Inflammatory macrophage treated with lipopolysaccharide for 4 hours (primary cell): Measurements from ENCODE around the gene TMEM106C.
A peak's percentile ranks its signal among the peaks of the same experiment; 100 is the strongest.

Experiments
- DNase-seq: peaks from one replicate; pipeline ENCODE4 v3.0.0-alpha.2; 2020

TMEM106C gene

GRCh38 chr12:48000878-48001504, 37.6 kb downstream of the TMEM106C start:
- DNase-seq, result peak; percentile 11

GRCh38 chr12:48001505-48002413, 38.4 kb downstream of the TMEM106C start:
- DNase-seq, result no peak

DNA sequence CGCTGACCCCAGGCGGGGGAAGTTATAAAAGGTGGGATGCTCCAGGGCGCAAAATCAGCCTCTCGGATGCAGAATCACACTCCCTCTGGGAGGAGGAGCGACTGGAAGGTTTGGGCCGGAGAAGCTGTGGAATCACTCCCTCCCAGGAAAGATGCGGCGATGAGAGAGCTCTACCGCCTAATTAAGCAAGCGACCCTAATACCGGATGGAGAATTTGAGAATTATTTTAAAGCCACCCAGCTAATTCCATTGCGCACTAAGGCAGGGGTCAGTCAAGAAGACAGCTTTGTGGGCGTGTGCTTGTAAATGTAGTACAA, 39.0 kb downstream of the TMEM106C start:
- DNase-seq, result no peak

GRCh38 chr12:48002773-48003218, 39.4 kb downstream of the TMEM106C start:
- no peak for DNase-seq

DNA sequence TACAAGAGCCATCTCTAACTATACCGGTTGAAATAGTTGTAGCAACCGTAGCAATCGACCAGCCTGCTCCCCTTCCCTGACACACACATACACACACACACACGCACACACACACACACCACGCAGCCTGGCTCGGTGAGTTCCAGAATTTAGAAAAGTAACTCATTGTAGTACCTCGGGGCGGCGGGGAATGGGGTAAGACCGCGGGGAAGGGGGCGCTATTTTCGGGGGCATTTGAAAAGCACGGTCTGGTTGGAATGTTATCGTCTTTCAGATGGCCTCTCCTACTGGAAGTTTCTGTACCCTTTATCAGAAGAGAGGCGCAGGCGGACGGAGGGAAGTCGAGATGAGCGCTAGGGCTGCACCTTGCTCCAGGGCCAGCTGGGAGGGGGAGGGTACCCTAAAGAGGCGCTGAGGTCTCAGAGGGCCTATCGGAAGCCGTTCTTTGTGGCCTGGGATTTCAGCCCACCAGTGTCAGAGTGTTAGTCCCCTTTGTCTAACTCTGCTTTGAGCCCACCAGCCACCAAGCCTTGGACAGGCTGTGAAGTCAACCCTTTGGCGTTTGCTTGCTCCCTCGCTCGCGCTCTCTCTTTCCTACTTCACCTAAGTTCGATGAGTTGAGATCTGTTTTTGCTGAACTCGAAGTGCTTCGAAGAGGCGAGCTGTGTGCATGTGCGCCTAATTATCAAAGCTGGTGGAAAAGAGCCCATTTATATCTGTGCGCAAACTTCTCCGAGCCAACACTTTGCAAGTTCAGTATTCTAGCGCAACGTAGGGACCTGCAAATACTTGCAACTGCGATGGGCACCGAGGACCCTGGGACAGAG, 40.0 kb downstream of the TMEM106C start:
- DNase-seq, result no peak

DNA sequence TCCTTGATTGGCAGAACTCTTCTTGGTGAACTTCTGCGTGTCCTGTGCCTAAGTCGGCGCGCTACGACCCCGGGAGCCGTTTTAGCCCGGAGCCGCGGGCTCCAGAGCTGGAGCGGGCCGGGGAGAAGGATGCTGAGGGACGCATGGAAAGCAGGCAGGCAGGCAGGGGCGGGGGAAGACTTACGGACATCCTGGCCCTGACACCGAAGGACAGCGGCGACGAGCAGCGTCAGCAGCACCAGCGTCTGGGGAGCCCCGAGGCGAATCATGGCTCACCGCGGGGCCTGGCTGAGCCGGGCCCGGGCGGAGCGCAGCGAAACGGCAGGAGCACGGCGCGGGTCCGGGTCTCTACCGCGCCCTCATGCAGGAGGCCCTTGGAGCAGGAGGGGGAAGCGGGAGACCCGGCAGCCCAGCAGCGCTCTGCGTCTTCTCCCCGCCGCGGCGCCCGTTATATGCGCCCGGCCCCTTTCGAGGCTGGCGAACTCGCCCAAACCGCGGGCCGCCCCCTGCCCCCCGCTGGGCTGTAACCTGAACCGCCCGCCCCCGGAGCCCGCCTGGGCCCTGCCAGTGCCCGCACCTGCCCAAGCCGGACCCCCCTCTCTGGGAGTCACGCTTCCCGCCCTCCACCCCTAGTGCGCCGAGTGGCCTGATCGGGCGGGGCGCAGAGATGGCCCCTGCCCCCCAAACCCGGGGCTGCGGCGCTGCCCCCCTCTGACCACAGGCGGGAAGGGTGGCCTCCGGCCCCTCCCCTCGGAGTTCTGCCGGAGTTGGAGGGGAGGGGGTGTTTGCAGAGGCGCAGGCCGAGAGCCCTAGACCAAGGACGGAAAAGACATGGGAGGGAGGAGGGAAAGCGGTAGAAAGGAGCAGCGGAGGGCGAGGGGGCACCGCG, 40.9 kb downstream of the TMEM106C start, which contains the start of gene COL2A1:
Gene COL2A1, minus strand, starts transcription at position 424 of the 889 bp plus-strand sequence. Its CDS starts 155 bp downstream, at position 269.
- DNase-seq, result no peak

GRCh38 chr12:48005001-48005749, 41.8 kb downstream of the TMEM106C start:
- no peak for DNase-seq

GRCh38 chr12:48005750-48006021, 42.3 kb downstream of the TMEM106C start:
- DNase-seq, result no peak

GRCh38 chr12:48007206-48007605, 43.8 kb downstream of the TMEM106C start:
- DNase-seq, result no peak

- DNase-seq, result no peak
Observed at GRCh38 chr12:48008349-48008748, 45.0 kb downstream of the TMEM106C start.

DNA sequence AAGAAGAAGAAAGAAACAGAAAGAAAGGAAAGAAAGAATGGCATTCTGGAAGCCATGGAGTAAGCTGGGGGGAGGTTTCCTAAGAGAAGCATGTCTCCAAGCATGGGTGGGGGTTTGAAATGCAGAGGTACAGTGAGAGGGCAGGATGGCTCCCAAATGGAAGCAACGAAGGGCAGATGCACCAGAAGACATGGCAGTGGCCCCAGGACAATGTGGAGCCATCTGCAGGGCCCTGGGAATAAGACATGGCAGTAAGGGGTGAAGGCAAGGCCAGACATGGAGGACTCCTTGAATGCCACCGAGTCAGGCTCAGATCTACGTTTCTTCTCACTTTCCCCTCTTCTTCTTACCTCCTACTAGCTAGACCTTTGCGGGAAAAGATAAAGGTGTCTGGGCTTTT, 45.6 kb downstream of the TMEM106C start:
- no peak for DNase-seq

DNA sequence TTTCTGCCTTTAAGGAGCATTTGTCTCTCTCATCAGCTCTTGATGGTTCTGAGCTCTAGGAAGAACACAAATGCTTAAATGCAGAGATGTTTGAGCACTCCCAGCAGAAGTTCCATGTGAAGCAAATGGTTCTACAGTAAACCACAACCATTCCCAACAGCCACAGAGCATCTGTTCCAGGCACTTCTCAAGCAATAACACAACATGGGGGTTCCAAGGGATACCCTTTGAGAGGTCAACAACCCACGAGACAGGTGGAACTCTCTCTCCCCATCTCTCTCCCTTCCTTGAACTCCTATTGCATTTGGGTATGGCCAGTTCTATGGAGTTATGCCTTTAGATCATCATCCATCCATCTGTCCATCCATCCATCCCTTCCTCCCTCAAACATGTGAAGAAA, 46.1 kb downstream of the TMEM106C start:
- no peak for DNase-seq

DNA sequence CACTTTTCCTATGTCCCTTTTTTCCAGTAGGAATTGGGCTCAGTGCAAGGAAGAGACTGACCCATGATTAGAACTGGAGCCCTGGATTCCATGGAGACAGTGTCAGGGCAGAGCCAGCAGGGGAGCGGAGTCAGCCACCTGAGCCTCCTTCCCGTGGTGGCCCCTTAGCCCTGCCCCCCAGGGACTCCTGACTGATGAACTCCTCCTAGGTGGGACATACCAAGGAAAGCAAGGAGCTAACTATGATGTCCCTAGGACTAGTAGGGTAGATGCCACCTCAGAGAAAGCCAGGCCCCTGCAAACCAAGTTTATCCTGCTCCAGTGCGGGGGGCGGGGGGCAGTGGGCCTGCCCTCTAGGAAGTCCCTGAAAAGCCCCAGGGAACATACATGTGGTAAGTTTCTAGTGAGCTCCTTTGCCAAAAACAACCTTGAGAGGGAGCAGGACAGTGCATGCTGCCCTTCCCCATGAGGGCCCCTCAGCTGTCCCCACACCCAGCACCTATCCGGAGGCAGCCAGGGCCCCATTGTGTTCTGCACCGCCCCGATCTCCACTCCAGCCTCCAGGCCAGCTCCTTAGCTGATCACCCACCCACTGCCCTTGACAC, 47.1 kb downstream of the TMEM106C start:
- no peak for DNase-seq

DNA sequence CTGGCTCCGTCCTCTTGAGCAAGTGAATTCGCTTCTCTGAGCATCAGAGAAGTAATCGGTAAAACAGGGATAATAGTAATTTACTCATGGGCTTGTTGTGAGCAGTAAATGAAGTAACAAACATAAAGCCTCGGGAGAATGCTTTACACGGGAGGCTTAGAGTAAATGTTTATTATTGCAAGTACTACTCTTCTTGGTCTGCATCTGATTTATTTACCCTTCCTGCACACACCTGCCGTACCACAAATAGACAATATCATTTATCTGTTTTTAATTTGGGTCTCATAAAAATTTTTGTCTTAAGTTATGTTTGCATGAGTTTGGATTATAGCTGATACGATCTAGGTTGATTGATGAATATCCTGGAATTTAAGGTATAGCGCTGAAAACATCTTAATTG, 48.7 kb downstream of the TMEM106C start:
- no peak for DNase-seq

- DNase-seq, result no peak
Observed at GRCh38 chr12:48013287-48013686, 49.9 kb downstream of the TMEM106C start.

DNA sequence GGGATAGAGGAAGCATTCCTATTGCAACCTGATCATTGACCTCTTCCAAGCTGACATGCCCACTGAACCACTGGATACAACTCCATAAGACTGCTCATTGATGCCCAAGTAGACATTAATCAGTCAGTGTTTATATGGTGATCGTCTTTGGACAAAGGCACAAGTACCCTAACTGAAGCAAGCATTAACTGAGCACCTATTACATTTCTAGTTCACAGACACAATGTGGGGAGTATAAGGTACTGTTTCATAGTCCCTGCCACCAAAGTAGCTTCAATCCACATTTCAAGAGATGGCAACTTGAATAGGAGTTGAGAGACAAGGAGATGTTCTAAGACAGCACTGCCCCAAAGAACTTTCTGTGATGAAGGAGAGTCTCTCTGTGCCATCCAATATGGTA, 51.7 kb downstream of the TMEM106C start:
- DNase-seq, result no peak

GRCh38 chr12:48015954-48016353, 52.6 kb downstream of the TMEM106C start:
- DNase-seq, result no peak

DNA sequence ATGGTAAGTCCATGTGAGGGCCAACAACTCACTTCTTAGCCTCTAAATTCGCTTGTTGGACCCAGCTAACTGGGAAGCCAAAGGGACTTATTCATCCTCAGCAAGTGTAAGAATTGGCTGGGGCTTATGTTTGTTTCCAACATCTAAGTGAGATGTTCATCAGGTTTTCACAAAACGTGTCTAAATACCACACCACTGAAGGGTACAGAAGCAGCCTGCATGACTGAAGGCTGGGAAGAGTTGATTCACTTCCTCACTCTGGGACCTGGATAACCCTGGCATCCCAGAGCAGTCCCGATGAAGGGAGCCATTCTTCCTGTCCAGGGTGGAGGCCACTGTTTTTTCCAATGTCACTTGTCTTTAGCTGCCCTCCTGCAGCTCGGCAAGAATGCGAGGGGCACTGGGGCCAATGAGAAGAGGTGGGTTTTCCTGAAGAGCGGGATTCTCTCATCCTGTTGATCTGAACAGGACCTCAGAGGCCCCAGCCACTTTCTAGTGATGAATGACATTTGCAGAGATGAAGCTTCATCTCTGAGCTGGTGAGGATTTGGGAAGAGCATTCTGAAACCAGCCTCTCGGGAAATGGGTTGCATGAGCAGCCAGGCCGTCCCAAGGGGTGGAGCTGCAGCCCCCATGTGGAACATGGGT, 53.1 kb downstream of the TMEM106C start:
- DNase-seq, result no peak

- DNase-seq, result no peak
Observed at GRCh38 chr12:48017496-48017895, 54.1 kb downstream of the TMEM106C start.

- DNase-seq, result no peak
Observed at GRCh38 chr12:48017921-48018617, 54.7 kb downstream of the TMEM106C start.
